HG02759 (cell line): ENCODE measurements around the gene PLEKHA1.

Source experiments
- ATAC-seq: cut with Tn5 transposase; IDR thresholded peaks from one replicate; pipeline ENCODE4 v1.9.1; 2021; ENCODE audit warnings: mild to moderate bottlenecking, moderate library complexity; ENCODE audit not compliant: unreplicated experiment

The PLEKHA1 gene

GRCh38 chr10:122459561-122460273 lies 85.2 kb downstream of the PLEKHA1 start:
- ATAC-seq, result no peak

GRCh38 chr10:122460891-122461293 lies 86.4 kb downstream of the PLEKHA1 start:
- no peak for ATAC-seq

DNA sequence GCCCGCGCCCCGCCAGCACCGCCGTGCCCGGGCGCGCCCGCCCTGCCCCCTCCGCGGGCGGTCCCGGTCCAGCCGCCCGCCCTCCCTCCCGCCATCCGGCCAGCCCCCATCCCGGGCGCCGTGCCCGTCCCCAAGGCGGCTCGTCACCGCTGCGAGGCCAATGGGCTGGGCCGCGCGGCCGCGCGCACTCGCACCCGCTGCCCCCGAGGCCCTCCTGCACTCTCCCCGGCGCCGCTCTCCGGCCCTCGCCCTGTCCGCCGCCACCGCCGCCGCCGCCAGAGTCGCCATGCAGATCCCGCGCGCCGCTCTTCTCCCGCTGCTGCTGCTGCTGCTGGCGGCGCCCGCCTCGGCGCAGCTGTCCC lies 86.8 kb downstream of the PLEKHA1 start, which contains the start of gene HTRA1:
TSS of gene HTRA1 (plus strand) at position 187 of the 362 bp plus-strand sequence. CDS start at position 287, 100 bp downstream.
- no peak for ATAC-seq

DNA sequence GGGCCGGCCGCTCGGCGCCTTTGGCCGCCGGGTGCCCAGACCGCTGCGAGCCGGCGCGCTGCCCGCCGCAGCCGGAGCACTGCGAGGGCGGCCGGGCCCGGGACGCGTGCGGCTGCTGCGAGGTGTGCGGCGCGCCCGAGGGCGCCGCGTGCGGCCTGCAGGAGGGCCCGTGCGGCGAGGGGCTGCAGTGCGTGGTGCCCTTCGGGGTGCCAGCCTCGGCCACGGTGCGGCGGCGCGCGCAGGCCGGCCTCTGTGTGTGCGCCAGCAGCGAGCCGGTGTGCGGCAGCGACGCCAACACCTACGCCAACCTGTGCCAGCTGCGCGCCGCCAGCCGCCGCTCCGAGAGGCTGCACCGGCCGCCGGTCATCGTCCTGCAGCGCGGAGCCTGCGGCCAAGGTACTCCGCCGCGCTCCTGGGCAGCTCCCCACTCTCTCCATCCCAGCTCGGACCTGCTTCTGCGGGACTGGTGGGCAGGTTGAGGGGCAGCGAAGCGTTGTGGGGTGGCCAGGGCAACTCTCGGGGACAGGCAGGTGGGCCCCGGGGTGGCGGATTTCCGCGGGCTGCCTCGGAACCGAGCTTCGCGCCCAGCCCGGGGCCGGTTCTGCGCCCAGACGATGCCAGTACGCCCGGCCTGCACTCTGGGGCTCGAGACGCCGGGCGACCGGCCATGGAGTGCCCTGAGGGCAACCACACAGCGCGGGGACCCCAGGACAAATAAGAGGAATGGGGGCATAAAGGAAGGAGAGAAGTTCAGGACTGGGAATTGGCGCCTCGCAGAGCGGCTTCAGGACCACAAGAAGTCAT lies 87.4 kb downstream of the PLEKHA1 start:
- ATAC-seq, result no peak

DNA sequence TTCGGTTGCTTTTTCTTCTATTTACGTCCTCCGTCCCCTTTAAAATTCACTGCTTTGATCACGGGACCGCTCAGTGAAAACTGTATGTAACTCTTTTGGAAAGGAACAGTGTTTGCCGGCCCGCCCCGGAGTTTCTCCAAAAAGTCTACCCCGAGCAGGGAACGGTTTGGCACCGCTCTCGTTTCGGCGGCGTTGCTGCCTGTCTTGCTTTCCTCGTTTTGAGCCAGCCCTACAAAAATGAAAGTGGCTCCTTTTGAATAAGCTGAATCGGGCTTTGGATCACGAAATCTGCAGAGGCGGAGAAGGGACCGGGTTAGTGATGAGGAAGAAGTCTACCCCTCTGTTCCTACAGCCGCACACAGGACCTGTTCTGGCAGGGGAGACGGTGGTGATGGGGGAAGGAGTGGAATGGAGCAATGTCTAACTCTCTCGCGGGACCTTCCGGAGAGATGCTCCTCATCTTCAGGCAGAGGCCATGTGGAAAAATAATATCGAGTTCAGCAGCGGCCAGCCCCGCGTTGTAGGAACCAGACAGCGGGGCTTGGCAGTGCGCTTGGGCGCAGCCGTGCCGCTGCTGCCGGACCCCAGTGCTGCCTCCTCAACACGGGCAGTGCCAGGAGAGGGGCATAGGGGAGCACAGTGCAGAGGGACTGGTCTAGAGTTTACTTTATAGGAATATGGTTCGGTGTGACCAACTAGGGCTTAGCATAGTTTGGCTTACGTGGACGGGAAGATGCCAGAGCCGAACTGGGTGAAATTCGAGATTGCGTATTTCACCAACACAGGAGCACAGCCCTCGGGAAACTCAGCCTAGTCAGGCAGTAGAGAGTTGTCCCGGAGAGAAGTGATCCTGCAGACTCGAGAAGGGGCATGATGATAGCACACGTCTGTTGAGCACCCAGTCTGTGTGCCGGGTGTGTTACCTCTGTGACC lies 88.3 kb downstream of the PLEKHA1 start:
- no peak for ATAC-seq

DNA sequence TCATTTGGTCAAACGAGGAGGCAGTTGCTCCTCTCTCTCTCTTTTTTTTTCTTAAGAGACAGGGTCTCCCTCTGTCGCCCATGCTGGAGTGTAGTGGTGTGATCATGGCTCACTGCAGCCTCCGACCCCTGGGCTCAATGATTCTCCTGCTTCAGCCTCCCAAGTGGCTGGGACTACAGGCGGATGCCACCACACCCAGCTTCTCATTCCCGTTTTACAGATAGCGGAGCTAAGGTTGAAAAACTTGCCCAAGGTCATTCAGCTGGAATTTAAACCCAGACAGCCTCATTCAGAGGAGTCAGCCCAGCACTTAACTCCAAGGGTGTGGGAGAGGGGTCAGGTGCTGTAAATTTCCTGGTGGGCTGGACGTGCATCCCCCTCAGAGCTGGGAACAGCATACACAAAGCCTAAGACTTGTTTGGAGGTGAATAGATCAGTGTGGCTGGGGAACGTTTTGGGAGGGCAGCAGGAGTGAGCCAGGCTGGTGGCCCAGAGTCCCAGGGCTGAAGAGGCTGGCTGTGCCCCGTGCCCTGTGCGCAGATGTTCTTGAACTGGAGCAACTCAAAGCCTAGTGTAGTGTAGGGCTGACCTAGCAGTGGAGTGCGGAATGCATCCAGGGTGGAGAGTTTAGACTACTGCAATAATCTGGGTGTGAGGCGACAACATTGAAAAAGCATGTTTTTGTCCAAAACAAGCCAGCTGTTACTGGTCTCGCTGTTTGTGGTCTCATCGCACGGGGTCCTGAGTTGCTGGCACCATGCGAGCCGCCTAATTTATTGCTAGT lies 89.2 kb downstream of the PLEKHA1 start:
- ATAC-seq, result no peak

DNA sequence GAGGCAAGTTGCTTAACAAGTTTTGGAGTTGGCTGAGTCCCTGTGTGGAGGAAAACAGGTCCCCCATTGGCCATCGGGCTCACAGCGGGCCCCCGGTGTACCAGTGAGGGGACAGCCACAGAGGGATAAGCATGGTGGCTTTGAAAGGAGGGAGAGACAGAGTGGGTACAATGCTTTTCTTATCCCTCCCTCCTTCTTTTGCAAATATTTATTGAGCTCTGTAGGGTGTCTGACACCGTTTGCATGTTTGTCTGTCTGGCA lies 89.7 kb downstream of the PLEKHA1 start:
- no peak for ATAC-seq

DNA sequence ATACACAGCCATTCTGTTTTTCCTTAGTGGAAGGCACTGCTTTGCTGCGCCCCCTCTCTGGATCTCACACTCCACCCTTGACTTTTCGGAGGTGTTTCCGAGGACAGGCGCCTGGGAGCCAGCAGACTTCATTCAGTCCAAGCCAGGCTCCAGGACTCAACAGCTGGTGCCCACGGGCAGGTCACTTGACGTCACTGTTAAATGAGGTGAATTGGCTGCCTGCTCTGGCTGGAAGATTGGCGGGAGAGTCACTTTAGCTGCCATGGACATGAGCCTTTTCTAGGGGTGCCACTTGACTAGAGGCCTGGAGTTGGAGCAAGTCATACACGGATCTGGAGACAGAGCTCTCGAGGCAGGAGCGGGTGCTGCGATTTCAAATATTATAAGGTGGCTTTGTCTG lies 90.1 kb downstream of the PLEKHA1 start:
- ATAC-seq, result no peak

GRCh38 chr10:122465401-122466040 lies 91.0 kb downstream of the PLEKHA1 start:
- no peak for ATAC-seq

DNA sequence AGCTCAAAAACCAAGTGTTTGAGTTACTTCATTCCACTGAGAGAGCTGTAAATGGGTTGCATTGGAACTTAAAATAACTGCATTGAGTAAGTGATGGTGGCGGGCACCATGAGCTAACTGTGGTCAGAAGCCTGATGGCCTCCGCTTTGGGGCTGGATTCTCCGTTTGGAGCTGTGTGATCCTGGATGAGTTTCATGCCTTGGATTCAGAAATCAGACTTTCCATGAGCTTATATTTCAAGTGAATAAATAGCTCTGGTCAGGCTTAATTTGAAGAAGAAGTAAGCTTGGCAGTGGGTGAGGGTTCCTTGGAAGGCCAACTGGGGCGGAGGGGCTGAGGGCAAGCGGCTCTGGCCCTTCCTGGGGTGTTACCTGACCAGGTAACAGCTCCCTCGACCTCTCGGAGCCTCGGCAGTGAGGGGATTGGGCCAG lies 92.5 kb downstream of the PLEKHA1 start:
- ATAC-seq, result no peak

- ATAC-seq, result no peak
Observed at GRCh38 chr10:122467701-122468100, 93.2 kb downstream of the PLEKHA1 start.

DNA sequence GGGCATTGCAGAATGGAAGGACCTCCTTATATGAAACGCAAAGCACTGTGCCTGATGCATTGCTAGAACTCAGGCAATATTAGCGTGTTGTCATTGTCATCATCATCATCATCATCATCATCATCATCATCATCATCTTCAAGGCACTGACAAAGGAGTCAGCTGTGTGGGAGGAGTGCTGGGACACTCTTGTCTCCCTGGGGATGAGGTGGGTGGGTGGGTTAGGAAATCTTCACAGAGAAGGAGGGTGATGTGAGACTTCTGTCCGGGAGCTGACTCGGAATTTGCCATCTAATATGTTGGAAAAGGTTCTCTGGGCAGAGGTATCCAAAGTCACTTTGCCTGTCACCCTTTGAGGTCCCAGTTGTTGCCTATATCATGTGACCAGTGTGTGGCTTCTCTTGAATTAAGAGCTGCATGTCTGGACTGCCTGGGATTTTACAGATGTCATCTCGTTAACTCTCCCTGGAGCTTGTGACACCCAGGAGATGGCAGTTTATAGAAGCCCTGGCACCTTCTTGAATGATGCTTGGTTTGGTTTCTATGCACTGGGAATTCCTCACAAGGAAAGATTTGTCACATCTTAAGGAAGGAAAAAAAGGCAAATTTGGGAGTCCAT lies 93.9 kb downstream of the PLEKHA1 start:
- ATAC-seq, result no peak

- no peak for ATAC-seq
Observed at GRCh38 chr10:122468926-122469781, 94.6 kb downstream of the PLEKHA1 start.

- no peak for ATAC-seq
Observed at GRCh38 chr10:122469848-122470247, 95.3 kb downstream of the PLEKHA1 start.

DNA sequence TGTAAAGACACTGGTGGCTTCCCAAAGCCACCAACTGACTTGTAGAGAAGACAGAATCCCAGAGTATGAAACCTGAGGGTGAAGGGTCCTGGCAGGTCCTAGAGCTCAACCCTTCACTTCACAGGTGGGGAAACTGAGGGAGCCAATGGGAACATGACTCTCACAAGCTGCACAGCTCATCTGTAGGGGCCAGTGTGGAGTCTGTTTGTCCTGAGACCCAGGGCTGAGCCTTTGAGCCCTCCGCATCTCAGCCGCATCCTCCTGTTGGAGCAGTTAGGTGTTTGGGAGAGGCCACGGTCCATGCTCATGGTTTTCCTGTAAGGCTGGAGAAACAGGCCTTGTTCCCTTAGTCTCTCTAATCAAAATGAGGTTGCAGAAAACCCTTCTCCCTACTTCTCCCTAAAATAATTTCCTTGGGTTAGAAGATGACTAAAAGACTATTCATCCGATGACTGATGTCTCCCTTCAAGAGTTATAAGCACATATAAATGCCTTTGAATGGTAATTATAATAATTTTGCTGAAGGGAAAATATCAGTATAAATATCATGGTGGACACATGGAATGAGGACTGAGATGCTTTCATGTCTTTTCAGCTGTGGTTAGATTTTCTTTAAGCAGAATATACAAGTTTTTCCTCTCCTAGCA lies 97.1 kb downstream of the PLEKHA1 start:
- ATAC-seq, result no peak

DNA sequence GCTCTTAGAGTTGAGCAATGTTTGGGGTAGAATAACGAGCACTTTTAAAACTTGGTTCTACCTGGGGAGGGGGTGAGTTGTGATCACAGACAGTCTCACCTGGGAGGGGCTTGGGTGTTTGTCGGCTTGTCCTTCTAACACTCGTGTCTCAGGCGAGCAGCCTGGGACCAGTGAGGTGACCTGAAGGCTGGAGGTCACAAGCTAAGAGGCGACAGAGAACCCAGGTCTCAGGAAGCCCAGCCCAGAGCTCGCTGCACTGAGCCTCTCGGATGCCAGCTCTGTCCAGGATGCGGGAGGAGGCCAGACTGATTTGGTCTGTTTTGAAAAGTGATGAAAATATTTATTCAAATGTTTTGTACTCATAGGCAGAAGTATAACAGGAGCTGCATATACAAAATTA lies 98.6 kb downstream of the PLEKHA1 start:
- no peak for ATAC-seq

DNA sequence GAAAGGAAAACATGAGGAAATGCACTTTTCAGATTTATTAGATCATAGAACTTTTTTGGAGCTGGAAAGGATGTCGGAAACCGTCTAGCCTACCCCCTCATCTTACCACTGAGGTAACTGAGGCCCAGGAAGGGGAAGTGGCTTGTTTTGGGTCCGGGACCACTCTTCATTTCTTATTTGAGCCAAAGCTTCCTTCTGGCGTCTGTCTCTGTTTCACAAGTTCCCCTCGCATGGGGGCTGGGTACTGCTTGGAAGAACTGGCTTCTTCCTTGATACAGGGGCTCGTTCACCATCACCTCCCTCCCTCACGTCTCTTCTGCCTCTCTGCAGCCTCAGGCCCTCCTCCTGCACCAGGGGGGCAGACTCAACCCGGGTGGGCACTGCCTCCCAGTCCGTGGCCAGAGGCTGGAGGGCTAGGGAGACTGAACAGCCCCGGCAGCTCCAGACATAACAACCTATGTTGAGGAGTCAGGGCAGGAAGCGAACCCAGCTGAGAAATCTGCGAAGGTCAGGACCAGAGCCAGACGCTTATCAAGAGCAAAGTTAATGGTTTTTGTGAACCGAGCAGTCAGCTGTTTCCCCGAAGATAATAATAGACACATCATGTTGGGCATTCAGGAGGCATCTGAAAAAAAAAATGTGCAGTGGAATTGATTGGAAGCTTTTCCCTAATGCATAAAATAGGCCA lies 99.8 kb downstream of the PLEKHA1 start:
- ATAC-seq, result no peak

DNA sequence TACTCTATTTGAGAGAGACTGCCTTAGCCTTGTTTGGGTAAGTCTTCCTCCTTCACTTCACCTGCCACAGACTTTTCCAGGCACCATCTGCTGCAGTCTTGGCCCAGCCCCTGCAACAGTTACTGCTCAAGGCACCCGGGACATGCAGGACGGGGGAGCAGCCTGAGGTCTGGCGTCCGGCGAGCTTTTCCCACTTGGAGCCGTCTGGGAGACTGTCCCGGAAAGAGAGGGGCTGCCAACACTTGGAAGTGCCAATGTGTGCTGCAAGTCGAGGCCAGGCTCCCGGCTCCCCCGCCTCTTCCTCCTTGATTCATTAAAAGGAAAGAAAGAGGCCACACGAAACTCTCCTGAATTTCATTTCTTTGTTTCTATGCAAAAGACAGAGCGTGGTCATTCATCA lies 100.6 kb downstream of the PLEKHA1 start:
- ATAC-seq, result no peak
